ENCODE results near the gene CSK.

Gene CSK

GRCh38 chr15:74787251-74788041, 5.6 kb downstream of the CSK start:
- peak; percentile 79 to 85 for DNase-seq (ENCODE audit: low read depth in 2 of 2)

DNA sequence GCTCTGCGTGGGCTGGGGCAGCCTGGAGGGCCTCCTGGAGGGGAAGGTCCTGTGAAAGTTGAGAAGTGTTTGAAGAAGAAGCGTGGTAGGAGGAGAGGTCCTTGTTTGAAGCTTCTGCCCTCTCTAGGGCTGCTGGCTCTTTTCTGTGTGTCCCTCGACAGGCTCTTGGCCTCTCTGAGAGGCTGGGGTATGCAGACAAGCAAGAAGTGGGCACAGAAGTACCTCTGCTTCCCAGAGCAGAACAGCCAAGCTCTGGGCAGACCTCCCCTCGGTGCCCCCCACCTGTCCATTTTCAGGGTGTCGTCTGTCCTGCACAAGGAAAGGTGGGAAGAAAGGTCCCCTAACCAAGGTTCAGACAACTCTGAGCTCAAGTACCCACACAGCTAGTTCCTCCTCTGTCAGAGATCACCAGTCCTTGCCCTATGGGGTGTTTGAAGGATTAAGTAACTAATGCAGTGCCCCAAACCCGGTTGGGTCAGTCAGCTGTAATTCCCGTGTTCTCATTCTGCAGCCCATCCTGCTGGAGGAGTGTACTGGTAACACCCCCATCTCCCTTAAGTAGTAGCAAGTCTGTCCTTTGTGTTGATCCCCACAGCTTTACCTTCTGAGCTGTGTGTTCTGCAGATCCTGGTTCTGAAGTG, 6.3 kb downstream of the CSK start:
- DNase-seq (ENCODE audit: low read depth in 2 of 2): no peak

DNA sequence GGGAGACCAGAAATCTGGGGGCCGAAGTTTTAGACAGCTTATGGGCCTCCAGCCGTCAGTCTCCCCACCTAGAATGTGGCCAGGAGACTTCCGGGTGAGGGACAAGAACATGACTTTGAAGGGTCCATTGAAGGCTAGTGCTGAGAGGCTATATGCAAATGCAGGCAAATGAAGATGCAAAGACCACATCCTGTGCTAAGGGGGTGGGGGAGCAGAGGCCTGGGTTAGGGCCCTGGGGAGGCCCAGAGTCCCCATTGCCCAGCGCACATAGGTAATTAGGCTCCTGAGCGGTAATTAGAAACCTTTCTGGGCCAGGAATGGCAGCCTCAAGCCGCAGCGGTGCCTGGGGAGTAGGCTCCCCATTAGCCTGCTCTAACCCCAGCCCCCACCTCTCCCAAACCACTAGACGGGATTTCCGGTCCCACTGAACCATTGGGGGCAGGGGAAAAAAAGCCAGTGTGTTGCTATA, 6.8 kb downstream of the CSK start:
- DNase-seq (ENCODE audit: low read depth in 2 of 2): no peak

GRCh38 chr15:74789171-74789631, 7.3 kb downstream of the CSK start:
- no peak for DNase-seq (ENCODE audit: low read depth in 2 of 2)

DNA sequence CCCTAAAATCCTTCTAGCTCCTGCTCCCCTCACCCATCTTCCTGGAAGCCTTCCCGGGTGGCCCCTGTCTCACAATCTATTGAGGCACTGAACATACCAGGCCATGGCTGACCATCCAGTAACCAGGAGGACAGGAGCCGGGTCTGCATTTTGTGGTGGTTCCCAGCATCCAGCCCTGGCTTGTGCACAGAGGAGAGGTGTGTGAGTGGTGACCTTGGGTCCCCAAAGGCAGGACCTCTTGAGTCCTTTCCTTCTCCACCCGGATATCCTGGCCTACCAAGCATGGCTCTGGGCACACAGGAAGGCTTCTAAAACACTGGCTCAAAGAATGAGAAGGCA, 7.8 kb downstream of the CSK start:
- DNase-seq (ENCODE audit: low read depth in 2 of 2): no peak

GRCh38 chr15:74790080-74790916, 8.4 kb downstream of the CSK start:
- no peak for DNase-seq (ENCODE audit: low read depth in 2 of 2)

DNA sequence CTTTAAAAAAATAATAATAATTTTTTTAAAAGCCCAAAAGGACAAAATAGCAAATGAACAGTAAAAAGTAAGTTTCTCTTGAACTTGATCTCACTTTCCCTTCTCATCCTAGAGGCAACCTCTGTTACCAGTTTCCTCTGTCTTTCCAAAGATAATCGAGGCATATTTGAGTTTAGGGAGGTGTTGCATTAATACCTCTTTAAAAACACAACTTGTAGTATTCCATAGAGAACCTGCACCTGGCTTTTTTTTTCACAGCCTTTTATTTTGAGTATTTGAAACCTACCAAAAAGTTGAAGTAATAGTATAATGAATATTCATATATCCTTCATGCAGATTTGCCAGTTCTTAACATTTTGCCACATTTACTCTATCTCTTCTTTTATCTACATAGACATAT, 9.1 kb downstream of the CSK start:
- no peak for DNase-seq (ENCODE audit: low read depth in 2 of 2)

DNA sequence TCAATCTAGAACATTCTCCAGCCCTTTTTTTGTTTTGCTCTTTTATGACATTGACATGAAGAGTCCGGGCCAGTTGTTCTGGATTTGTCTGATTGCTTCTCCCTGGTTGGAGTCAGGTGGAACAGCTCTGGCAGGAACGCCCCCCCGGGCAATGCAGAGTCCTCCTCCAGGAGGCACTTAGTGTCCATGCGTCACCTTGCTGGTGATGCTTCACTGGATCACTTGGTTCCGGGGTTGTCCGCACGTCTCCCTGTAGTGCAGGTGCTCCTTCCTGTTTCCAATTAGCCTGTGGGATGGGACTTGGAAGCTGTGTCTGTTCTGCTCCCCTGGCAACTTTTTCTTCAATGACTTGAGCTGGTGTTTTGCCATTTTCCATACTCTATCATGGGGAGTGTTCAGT, 9.8 kb downstream of the CSK start:
- DNase-seq (ENCODE audit: low read depth in 2 of 2): no peak

DNA sequence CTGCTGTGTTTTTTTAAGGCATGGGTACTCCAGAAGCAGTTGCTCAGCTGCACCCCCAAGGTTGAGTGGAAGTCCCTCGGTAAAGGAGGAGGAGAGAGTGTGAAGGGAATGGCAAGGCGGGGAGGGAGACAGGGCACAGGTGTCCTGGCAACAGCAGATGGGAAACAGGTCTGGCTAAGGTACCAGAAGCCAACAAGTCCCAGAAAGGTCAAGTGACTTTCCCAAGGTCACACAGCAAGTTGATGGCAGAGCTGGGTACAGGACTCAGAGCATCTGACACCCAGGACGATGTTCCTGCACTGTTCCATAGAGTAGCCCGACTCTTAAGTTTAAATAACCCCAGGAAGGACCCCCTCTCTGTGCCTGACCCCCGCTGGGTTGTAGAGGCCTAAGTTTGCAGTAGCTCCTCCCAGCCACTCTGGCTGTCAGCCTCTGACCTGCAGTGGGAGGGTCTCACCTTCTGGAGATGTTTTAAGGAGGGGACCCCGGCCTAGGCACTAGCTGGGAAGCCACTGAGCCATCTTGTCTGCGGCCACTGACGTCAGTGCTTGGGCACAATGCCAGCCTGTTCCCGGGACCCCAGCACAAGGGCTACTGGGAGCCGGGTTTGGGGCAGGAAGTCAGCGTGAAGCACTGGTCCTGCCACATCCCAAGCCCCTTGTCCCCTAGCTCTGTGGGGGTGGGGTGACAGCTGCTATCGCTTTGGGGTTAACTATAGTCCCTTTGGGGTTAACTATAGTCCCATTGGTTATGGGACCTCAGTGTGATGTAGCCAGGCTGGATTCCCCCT, 10.5 kb downstream of the CSK start:
- no peak for DNase-seq (ENCODE audit: low read depth in 2 of 2)

DNA sequence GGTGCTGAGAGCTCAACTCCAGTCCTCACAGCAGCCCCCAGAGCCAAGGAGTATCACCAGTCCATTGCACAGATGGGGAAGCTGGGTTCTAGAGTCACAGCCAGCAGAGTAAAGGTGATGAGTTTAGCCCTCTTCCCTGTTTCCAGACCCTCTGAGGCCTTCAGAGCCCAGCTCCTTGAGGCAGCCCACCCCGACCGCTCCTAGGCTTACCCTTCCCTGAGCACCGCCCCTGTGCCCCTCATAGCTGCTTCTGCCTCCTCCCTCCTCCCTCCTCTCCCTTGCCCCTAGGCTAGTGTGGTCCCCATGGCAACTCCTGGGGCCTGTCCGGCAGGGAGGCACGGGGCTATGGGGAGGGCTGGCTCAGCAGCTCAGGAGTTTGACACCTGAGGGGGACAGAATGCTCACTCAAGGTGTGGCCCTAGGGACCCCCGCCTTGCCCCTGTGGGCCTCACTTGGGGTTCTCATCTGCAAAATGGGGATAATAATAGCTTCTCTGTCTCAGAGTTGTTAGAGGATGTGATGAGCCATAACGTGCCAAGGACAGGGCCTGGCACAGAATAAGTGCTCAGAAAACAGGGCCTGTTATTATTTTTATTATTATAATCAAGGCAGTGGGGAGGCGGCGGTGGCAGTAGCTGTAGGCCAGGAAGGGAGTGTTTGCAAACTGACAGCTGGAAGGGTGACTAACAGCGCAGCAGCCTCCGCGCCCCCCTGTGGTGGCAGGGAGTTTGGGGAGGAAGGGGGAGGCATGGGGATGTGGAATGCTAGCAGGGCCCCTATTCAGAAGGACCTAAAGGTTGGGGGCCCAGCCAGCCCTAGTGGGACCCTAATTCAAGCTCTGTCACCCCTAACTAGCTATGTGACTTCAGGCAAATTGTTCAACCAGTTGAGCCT, 11.5 kb downstream of the CSK start:
- DNase-seq (ENCODE audit: low read depth in 2 of 2): no peak

GRCh38 chr15:74794248-74794969, 12.5 kb downstream of the CSK start:
- no peak for DNase-seq (ENCODE audit: low read depth in 2 of 2)

DNA sequence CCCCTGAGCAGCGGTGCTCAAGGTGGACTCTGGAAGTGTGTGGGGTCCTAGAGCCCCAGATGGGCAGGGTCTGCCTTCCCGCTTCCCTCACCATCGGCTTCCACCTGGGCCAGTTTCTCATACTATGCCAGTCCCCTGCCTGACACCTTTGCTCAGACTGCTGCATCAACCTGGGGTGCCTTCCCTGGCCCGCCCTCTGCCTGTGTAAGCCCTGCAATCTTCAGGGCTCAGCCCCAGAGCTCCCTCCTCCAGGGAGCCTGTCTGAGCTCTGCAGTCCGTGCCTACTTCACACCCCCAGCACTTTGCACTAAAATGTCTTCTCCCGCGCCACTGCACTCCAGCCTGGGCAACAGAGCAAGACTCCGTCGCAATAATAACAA, 13.1 kb downstream of the CSK start:
- DNase-seq (ENCODE audit: low read depth in 2 of 2): no peak

DNA sequence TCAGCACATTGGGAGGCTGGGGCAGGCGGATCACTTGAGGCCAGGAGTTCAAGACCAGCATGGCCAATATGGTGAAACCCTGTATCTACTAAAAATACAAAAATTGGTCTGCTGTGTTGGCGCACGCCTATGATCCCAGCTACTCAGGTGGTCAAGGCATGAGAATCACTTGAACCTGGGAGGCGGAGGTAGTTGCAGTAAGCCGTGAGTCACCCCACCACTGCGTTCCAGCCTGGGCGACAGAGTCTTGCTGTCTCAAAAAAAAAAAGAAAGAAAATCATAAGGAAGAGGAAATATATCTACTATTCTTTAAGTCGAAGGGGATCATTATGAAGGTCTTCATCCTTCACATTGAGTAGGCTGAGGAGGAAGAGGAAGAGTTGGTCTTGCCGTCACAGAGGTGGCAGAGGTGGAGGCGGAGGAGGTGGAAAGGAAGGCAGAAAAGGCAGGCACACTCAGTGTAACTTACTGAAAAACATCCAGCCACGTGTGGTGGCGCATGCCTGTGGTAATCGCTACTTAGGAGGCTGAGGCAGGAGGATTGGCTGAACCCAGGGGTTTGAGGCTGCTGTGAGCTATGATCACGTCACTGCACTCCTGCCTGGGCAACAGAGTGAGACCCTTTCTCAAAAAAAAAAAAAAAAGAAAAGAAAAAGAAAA, 14.2 kb downstream of the CSK start:
- DNase-seq (ENCODE audit: low read depth in 2 of 2): no peak

DNA sequence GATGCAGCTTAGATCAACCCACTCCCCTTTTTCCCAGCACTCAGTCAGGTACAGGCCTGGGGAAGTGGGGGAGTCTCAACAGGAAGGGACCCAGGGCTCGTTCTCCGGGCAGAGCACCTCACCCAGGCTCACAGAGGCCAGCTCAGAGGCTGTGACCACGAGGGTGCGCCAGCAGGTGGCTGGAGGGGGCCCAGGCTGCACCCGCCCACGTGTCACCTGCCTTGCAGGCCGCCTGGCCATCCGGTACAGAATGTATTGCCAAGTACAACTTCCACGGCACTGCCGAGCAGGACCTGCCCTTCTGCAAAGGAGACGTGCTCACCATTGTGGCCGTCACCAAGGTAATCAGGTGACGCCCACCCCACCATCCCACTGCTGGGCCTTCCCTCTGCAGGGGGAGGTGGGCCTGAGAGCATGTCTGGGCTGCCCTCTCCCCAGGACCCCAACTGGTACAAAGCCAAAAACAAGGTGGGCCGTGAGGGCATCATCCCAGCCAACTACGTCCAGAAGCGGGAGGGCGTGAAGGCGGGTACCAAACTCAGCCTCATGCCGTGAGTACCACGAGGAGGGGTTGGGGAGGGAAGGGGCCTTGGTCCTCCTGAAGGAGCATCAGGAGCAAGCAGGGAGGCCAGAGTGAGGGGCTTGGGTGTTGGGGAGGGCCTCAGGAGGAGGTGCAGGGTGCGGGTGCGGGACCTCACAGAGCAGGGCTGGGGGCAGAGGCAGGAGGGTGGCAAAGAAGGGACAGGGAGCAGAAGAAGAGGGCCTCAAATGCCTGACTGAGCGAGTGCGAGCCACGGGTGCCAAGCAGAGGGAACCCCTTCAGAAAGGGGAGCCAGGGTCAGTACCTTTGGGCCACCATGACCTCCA, 16.7 kb downstream of the CSK start:
- DNase-seq (ENCODE audit: low read depth in 2 of 2): no peak

DNA sequence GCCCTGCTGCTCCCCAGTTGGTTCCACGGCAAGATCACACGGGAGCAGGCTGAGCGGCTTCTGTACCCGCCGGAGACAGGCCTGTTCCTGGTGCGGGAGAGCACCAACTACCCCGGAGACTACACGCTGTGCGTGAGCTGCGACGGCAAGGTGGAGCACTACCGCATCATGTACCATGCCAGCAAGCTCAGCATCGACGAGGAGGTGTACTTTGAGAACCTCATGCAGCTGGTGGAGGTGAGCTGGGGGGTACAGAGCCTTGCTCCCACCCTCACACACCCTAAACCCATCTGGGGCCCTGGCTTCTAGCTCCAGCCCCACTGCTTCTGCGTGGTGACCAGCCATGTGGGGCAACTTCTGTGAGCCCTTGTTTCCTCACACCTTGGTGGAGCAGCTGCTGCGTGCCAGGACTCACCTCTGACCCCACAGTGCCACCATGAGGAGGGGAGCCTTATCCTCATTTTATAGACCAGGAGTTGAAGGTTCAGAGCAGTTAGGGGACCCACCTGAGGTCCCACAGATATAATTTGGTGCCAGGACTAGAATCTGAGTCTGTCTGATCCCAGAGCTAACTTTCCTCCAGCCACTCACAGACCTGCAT, 17.5 kb downstream of the CSK start:
- no peak for DNase-seq (ENCODE audit: low read depth in 2 of 2)

- DNase-seq (ENCODE audit: low read depth in 2 of 2): peak; percentile 67 to 72
Observed at GRCh38 chr15:74799856-74800558, 18.1 kb downstream of the CSK start.

- no peak for DNase-seq (ENCODE audit: low read depth in 2 of 2)
Observed at GRCh38 chr15:74800559-74801094, 18.7 kb downstream of the CSK start.
